GM12875 (cell line): Measurements from ENCODE around the gene GK.
"Not testable (repeated sequence)": the region's sequence is repeated elsewhere in the genome, so short reads cannot be mapped to it uniquely, and the experiment has no call there.

Experiments used
- H3K4me3 ChIP-seq: one replicate; pipeline ENCODE4 v1.5.1; 2011; ENCODE audit warnings: low read depth, low read length, control low read depth
- CTCF ChIP-seq: IDR thresholded peaks from 2 replicates; pipeline ENCODE4 v1.5.1; 2011; ENCODE audit warnings: low read depth, mild to moderate bottlenecking, control low read depth, inconsistent platforms, low read length, moderate library complexity, borderline replicate concordance; ENCODE audit not compliant: insufficient read depth

GK gene

DNA sequence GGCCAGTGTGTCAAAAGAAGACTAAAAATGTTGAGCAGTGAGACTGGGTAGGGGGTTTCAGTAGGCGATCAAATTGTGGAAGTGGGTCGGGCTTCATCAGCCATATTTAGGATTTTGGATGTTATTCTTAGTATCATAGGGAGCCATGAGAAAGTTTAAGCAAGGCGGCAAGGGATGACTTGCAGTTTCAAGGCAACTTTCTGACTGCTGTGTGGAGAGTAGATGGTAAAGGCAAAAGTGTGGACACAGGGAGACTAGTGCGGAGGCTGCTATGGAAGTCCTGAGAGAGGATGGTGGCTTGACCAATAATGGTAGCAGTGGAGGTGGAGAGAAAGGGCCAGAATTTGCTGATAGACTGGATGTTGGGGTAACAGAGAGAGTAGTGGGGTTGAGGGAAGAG, 15.4 kb downstream of the GK start:
- H3K4me3 ChIP-seq, result no peak overlapping the region
- TF ChIP-seq CTCF, result no peak

DNA sequence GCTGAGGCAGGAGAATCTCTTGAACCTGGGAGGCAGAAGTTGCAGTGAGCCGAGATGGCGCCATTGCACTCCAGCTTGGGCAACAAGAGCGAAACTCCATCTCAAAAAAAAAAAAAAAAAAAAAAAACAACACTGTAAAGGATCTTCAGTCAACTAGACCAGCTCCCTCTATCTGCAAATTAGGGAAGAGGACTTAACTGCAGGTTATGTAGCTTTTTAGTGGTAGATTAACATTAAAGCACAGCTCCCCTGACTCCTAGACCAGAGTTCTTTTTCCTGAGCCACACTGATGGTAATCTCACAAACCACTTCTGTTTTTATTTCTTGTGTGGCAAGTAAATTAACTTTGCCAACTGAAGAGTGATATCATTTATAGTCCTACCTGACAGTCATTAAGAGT, 18.0 kb downstream of the GK start:
- not testable (repeated sequence) for H3K4me3 ChIP-seq

GRCh38 chrX:30673127-30673796, 20.0 kb downstream of the GK start:
- no peak overlapping the region for H3K4me3 ChIP-seq
- no peak for TF ChIP-seq CTCF

GRCh38 chrX:30673884-30674598, 20.8 kb downstream of the GK start:
- TF ChIP-seq CTCF, result no peak
- no peak overlapping the region for H3K4me3 ChIP-seq

DNA sequence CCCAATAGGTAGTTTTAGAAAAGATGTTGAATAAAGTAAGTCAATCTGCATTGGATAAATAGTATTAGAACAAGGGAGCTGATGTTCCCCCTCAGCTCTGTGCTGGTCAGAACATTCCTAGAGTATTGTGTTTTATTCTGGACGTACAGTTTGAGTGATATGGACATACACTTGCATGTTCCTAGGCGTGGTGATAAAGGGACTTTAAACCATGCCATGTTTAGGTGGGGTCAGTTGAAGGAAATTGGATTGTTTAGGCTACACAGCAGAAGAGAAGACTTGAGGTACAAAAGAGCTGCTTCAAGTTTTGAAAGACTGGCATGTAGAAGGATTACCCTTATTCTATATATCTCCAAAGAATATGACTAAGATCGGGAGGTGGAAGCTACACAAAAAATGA, 21.6 kb downstream of the GK start:
- H3K4me3 ChIP-seq, result no peak overlapping the region
- no peak for TF ChIP-seq CTCF

- no peak for TF ChIP-seq CTCF
- no peak overlapping the region for H3K4me3 ChIP-seq
These were observed 26.1 kb downstream of the GK start for GRCh38 chrX:30679369-30679768.

GRCh38 chrX:30680618-30681017, 27.4 kb downstream of the GK start:
- TF ChIP-seq CTCF, result no peak

More at GRCh38 chrX:30680618-30681017, 27.4 kb downstream of the GK start:
- H3K4me3 ChIP-seq, result no peak overlapping the region
